Prostate gland (tissue), 2 donors: Measurements from ENCODE around the gene CCSER1.

ENCODE experiments used
- POLR2A ChIP-seq: fragments of 450-650 bp; IDR thresholded peaks from one replicate; pipeline ENCODE4 v1.6.1; 2016; ENCODE audit warnings: antibody characterized with exemption, mild to moderate bottlenecking
- TF ChIP-seq, protein P1 (sequence below), 4 experiments: fragments of 200-600 bp in 2 of 4; fragments of 450-650 bp in 2 of 4; sonication (generic) in 2 of 4; IDR thresholded peaks; 1 replicate in 3 of 4; 2 replicates in 1 of 4; pipeline ENCODE4 v1.5.1; 2016 to 2019; ENCODE audit warnings: antibody characterized with exemption in 4 of 4, mild to moderate bottlenecking in 2 of 4, moderate library complexity in 2 of 4

DNA sequence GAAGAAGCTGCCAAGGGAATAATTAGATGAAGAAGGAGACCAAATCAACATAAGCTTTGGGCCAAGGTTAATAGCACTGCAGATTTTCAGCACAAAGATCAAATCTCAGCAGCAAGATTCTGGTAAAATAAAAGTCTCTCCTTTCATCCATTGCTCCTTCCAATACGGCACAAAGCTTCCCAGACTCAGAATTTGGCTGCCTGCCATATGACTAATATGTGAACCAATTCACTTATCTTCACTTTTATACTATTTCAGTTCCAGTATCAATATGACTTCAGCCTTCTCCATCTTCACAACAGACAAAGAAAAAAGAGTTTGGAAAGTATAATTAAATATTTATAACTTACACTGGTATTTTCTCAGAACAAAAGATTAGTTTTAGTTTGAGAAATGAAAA is 1198.3 kb downstream of the CCSER1 start:
- no peak for TF ChIP-seq POLR2A
- TF ChIP-seq, protein P1, sequence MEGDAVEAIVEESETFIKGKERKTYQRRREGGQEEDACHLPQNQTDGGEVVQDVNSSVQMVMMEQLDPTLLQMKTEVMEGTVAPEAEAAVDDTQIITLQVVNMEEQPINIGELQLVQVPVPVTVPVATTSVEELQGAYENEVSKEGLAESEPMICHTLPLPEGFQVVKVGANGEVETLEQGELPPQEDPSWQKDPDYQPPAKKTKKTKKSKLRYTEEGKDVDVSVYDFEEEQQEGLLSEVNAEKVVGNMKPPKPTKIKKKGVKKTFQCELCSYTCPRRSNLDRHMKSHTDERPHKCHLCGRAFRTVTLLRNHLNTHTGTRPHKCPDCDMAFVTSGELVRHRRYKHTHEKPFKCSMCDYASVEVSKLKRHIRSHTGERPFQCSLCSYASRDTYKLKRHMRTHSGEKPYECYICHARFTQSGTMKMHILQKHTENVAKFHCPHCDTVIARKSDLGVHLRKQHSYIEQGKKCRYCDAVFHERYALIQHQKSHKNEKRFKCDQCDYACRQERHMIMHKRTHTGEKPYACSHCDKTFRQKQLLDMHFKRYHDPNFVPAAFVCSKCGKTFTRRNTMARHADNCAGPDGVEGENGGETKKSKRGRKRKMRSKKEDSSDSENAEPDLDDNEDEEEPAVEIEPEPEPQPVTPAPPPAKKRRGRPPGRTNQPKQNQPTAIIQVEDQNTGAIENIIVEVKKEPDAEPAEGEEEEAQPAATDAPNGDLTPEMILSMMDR (IDR thresholded peaks at IDR 0.05), result no peak
